ENCODE results near the gene NKG7.

GRCh38 chr19:51368366-51369282 is 3.8 kb downstream of the NKG7 start, which contains the start of gene CLDND2:
- TF ChIP-seq CTCF (IDR thresholded peaks at IDR 0.05) (no peak), POLR2A (IDR thresholded peaks at IDR 0.05) (no peak)

Measured in lower leg skin (tissue), 3 donors.